ENCODE measurements around the gene PARP4. TPM values are rescaled to one million over a fixed set of nuclear protein-coding genes. Genes with fewer than 3 reads are reported as not detected.
"Not testable (repeated sequence)": the region's sequence is repeated elsewhere in the genome, so short reads cannot be mapped to it uniquely, and the experiment has no call there.

Gene PARP4
- total RNA-seq, 3 donors from 2014 or later = 88.4 to 156 (median 117) TPM

DNA sequence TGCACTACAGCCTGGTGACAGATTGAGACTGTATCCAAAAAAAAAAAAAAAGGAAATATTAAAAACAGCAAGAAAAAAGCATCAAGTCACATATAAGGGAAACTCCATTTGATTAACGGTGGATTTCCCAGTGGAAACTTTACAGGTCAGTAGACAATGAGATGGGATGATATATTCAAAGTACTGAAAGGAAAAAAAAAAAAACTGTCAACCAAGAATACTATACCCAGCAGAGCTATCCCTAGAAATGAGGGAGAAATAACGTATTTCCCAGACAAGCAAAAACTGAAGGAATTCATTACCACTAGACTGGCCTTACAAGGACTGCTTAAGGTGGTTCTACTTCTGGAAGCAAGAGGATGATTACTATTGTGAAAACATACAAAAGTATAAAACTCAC lies 115.8 kb downstream of the PARP4 start:
- DNase-seq = no peak
- Histone ChIP-seq H3K4me1 (ENCODE audit: low read depth) (no peaks in the 10 kb centered on the region), H3K4me3 (no peak overlapping the region), H3K36me3 (ENCODE audit: low read depth) (no peaks in the 10 kb centered on the region), H3K9me3 (peaks cover 6% of the 10 kb centered on the region)
- intact Hi-C loops (cut with DNase I, micrococcal nuclease) = no loop called here
- TF ChIP-seq, protein P1, sequence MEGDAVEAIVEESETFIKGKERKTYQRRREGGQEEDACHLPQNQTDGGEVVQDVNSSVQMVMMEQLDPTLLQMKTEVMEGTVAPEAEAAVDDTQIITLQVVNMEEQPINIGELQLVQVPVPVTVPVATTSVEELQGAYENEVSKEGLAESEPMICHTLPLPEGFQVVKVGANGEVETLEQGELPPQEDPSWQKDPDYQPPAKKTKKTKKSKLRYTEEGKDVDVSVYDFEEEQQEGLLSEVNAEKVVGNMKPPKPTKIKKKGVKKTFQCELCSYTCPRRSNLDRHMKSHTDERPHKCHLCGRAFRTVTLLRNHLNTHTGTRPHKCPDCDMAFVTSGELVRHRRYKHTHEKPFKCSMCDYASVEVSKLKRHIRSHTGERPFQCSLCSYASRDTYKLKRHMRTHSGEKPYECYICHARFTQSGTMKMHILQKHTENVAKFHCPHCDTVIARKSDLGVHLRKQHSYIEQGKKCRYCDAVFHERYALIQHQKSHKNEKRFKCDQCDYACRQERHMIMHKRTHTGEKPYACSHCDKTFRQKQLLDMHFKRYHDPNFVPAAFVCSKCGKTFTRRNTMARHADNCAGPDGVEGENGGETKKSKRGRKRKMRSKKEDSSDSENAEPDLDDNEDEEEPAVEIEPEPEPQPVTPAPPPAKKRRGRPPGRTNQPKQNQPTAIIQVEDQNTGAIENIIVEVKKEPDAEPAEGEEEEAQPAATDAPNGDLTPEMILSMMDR (IDR thresholded peaks at IDR 0.05) = no peak
- ATAC-seq = no peak

DNA sequence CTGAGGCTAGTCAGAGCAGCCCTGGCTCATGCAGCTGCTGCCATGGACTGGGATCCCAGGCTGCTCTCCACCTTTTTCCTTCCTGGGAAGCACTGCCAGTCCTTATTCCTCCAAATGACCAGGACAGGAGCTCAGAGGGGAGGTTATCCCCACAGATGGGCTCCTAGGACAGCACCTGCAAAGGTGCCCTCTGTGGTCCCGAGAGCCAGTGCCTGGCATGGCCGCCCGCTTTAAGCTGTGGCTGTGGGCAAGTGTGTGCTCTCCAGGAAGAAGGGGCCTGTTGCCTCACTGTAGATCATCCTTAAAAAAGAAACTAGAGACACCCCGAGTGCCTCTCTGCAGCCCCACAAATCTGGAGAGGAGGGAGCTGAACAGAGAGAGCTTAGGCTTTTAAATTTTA lies 119.6 kb downstream of the PARP4 start:
- H3K4me3 ChIP-seq = no peak overlapping the region
- TF ChIP-seq, protein P1 (IDR thresholded peaks at IDR 0.05) = no peak
- DNase-seq = no peak
- H3K9me3 ChIP-seq = peaks cover 6% of the 10 kb centered on the region
- H3K4me1 ChIP-seq (ENCODE audit: low read depth) = no peaks in the 10 kb centered on the region
- intact Hi-C loops (cut with DNase I, micrococcal nuclease) = no loop called here
- no peak for ATAC-seq
- H3K36me3 ChIP-seq (ENCODE audit: low read depth) = no peaks in the 10 kb centered on the region

DNA sequence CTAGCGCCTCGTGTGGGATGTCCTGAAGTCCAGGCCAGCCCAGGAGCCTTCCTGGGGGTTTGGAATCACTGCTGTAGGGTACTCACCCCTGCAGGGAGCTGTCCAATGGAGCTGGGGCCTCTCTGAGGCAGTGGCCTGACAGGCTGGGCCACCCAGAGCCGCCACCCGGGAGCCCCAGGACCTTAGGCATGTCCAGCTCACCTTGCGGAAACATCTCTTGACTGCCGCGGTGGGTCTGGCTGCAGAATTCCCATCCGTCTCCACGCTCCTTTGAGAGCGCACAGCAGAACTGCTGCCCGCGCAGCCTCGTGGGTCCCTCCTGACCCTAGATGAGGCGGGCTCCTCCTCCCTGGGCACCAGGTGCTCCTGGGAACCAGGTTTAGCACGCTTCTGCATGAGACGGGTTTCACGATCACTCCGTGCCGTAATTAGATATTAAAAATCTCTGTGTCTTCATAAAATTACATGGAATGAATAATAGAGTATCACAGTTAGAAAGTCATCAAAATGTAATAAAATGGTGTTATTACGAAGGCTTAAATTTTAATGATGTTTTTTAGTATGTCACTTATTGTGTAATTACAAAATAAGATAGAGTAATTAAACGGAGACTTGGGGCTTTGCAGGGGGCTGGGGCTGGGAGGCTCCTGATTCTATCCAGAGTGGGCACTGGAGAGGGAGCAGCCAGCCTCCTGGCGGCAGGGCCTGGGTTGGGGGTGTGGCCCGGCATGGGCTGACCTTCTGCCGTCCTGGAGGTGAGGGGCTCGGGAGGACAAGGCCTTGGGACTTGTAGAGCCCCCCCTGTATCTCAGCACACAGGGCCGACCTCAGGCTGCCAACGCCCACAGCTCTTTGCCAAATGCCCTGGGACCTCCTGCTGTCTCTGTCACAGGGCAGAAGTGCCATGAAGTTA lies 120.6 kb downstream of the PARP4 start:
- DNase-seq; H3K4me1 ChIP-seq (ENCODE audit: low read depth); ATAC-seq; H3K9me3 ChIP-seq; intact Hi-C loops (cut with DNase I, micrococcal nuclease); H3K36me3 ChIP-seq (ENCODE audit: low read depth); H3K4me3 ChIP-seq: not testable (repeated sequence)

DNA sequence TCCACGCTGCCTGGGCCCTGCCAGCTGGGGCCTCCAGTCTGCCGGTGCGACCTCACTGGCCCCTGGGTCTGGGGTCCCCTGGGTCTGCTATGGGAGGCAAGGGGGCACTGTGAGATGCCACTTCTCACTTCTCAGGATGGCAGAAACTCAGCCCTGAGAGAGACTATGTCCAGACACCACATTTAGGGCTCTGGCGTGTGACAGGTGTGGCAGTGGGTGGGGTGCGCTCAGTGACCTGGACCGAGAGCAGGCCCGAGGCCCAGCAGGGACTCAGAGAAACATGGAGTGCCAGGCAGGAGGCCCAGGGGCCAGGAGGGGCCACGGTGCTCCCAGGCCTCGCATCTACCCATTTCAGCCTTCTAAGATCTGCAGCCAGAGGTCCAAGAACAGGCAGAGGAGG lies 121.8 kb downstream of the PARP4 start:
- H3K9me3 ChIP-seq; H3K4me3 ChIP-seq; H3K4me1 ChIP-seq (ENCODE audit: low read depth); intact Hi-C loops (cut with DNase I, micrococcal nuclease); H3K36me3 ChIP-seq (ENCODE audit: low read depth): not testable (repeated sequence)
- DNase-seq (peak in 1 of 3 donors; percentile 9), ATAC-seq (peak; percentile 31)

DNA sequence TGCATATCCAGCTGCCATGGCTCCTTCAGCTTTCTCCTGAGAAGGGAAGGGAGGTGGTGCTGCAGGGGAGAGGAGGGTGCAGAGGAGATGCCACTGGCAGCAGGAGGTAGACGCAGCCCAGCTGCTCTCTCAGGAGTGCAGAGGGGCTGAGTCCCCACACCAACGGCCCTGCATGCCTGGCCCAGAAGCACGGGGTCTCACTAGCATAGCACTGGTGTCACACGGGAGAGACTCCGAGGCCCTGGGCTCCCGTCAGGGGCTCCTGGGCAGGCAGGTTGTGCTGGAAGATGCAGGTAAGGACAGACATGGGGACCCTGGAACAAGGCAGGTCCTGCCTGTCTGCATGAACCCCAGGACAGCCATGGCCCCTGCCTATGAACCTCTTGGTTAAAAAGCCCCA lies 123.1 kb downstream of the PARP4 start:
- intact Hi-C loops (cut with DNase I, micrococcal nuclease) = no loop called here
- TF ChIP-seq, protein P1 (IDR thresholded peaks at IDR 0.05) = no peak
- no peak overlapping the region for H3K4me3 ChIP-seq
- H3K9me3 ChIP-seq = no peaks in the 10 kb centered on the region
- DNase-seq (no peak), ATAC-seq (no peak)
- H3K4me1 ChIP-seq (ENCODE audit: low read depth) = no peaks in the 10 kb centered on the region
- no peaks in the 10 kb centered on the region for H3K36me3 ChIP-seq (ENCODE audit: low read depth)

DNA sequence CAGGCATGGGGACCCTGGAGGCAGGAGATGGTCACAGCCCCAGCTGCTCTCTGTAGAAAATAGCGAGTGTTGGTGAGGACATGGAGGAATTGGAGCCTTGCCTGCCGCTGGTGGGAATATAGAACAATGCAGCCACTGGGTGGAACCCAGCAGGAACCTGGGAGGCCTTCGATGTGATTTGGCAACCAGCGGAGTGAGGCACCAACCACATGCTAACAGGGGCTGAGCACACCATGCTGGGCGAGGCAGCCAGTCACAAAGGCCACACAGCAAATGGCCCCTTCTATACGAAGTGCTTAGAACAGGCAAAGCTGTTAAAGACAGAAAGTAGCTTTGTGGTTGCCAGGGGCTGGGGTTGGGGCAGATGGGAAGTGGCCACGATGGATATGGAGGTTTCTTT lies 123.8 kb downstream of the PARP4 start:
- H3K36me3 ChIP-seq (ENCODE audit: low read depth); H3K4me1 ChIP-seq (ENCODE audit: low read depth); H3K4me3 ChIP-seq; intact Hi-C loops (cut with DNase I, micrococcal nuclease); ATAC-seq; DNase-seq; H3K9me3 ChIP-seq: not testable (repeated sequence)

DNA sequence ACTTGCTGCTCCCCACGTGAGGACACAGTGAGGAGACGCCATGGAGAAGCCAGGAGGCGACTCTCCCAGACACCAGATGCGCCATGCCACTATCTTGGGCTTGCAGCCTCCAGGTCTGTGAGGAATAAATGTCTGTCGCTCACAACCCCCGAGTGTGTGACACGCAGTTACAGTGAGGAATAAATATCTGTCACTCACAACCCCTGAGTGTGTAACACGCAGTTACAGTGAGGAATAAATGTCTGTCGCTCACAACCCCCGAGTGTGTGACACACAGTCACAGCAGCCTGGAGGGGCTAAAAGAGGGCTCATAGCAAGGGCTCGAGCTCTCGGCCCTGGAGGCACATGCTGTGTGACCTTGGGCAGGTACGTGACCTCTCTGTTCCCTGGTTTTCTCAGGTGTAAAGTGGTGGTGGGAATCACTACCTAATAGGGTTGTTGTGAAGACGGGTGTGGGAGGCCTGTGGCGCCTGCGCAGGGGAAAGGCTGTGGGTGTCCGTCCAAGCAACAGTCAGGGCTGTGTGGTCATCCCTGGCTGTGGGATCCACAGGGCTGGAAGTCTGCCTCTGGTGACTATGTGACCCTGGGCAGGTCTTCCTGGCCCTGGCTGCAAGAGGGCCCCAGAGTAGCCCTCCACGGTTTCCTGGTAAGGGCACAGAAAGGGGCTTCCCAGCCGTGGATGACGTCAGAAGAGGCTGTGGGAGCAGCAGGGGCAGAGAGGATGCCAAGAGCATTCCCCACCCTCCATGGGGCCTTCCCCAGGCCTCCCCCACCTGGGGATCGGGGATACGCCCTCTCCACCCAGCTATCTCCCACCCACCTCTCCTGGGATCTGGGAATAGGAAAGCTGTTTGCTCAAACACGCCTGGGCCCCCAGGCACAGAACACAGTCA lies 125.5 kb downstream of the PARP4 start:
- H3K4me3 ChIP-seq = no peak overlapping the region
- no peaks in the 10 kb centered on the region for H3K36me3 ChIP-seq (ENCODE audit: low read depth)
- DNase-seq = no peak
- intact Hi-C loops (cut with DNase I, micrococcal nuclease) = no loop called here
- H3K9me3 ChIP-seq = no peaks in the 10 kb centered on the region
- TF ChIP-seq, protein P1 (IDR thresholded peaks at IDR 0.05) = no peak
- H3K4me1 ChIP-seq (ENCODE audit: low read depth) = no peaks in the 10 kb centered on the region
- no peak for ATAC-seq
